Pancreas (tissue), 10 donors: ENCODE measurements around the gene GLT6D1. TPM values are rescaled to one million over a fixed set of nuclear protein-coding genes. Genes with fewer than 3 reads are reported as not detected.

ENCODE experiments used
- ATAC-seq, 4 donors: fragments of 200-7000 bp; cut with Tn5 transposase; one replicate each; pipeline versions ENCODE4 v1.8.0 to v1.9.1; 2020; ENCODE audit warnings: mild to moderate bottlenecking in 4 of 4, moderate library complexity in 4 of 4
- DNase-seq, 6 donors: peaks; one replicate each; pipeline ENCODE4 v3.0.0-alpha.2; 2020
- FAIRE-seq: peaks from 2 replicates; lab custom pipeline; 2012; peaks lifted over from hg19 to GRCh38; lab: Jason Lieb, UNC
- H3K27ac ChIP-seq, 4 donors: fragments of 200-600 bp; sonication (generic); 1 replicate in 3 of 4; 2 replicates in 1 of 4; pipeline versions ENCODE4 v1.5.0 to v1.8.0; 2020
- H3K27me3 ChIP-seq, 4 donors: fragments of 200-600 bp; one replicate each; pipeline ENCODE4 v1.8.0; 2021
- H3K36me3 ChIP-seq, 3 donors: fragments of 200-600 bp; sonication (generic) in 1 of 3; one replicate each; pipeline versions ENCODE4 v1.5.0 to v1.8.0; 2020 to 2021
- H3K4me1 ChIP-seq, 3 donors: fragments of 200-600 bp; one replicate each; pipeline ENCODE4 v1.8.0; 2021
- H3K4me3 ChIP-seq, 4 donors: fragments of 200-600 bp; sonication (generic) in 2 of 4; one replicate each; pipeline versions ENCODE4 v1.5.0 to v1.8.0; 2020 to 2021
- H3K9me3 ChIP-seq, 4 donors: fragments of 200-600 bp; one replicate each; pipeline ENCODE4 v1.8.0; 2021
- WGBS, 2 donors: extraction: QIAGEN DNeasy Blood & Tissue Kit; methylation state at CpG; one replicate each; pipeline ENCODE4 v1.1.7; 2013; 5-methylcytosine and 5-hydroxymethylcytosine counted together
- intact Hi-C, 3 donors: fragments of 100-400 bp; cut with DNase I; formaldehyde crosslinking; loops; one replicate each; pipeline versions ENCODE4 v1.11.1 to v1.14.2; 2022
- polyA plus RNA-seq, 2 donors: library from polyadenylated mRNA; stranded (reverse); fragments of 200-250 nt; gene quantifications; one replicate each; pipeline ENCODE4 v1.2.3, GENCODE V29; 2013
- total RNA-seq, 6 donors: library from RNA; stranded (reverse); fragmentation: NEBNext Ultra II Directional in 4 of 6; extraction: Animal tissue kit (Norgen Biotek cat#: 25700) in 4 of 6; gene quantifications; one replicate each; pipeline versions ENCODE4 v1.2.1 to v1.2.4, GENCODE V29; 2021 to 2023
- TF ChIP-seq, protein P1 (sequence below), 4 donors: fragments of 200-600 bp; sonication (generic) in 3 of 4; IDR thresholded peaks; one replicate each; pipeline versions ENCODE4 v1.5.0 to v1.8.0; 2021; ENCODE audit warnings: antibody characterized with exemption in 4 of 4
- donor health status: healthy with polysubstance abuse.
- donor health status: DM: no; HTN: no; CAD: no; lungs with moderate emphysema.
- donor health status: DM: no; HTN: no; CAD: no.
- donor health status: control.
- donor health status: control.
- donor health status: Bipolar disorder and iron deficiency.
- donor health status: DM: yes; HTN: yes; CAD: no.
- donor health status: DM: no; HTN: no; CAD: no.
- donor health status: DM: no; HTN: no; CAD: no.
- donor health status: DM: yes; HTN: yes; CAD: no.

The GLT6D1 gene
- total and polyA plus RNA-seq, 8 donors = 0.07 TPM; not detected in 7

DNA sequence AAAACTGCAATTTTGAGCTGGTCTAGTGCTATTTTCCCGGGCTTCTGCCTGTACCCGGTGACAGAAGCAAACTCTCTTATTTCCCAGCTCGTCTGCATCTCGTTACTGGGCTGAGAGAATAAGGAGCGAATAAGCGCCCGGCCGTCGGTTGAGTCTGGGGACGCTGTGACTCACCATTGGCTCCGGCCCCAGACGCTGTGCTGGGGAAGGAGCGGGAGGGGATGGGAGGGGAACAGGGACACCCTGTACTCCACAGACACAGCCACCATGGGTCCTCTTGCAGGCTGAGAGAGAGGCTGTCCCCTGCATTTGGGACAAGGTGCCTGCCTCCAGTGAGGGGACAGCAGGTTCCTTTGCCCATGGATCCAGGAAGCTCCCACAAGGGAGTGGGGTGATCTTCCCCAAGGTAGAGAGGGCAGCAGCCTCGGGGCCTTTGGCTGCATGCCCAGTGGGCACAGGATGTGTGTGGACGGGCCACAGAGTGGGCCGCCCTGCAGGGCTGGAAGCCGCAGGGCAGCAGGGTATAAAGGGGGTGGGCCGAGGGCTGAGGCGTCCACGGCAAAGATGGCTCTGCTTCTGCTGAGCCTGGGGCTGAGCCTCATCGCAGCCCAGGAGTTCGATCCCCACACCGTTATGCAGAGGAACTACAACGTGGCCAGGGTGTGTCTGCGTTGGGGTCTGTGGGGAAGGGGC lies 23.6 kb upstream of the GLT6D1 start, which contains the start of gene LCN9:
Gene LCN9, plus strand, starts transcription at position 552 of the 693 bp plus-strand sequence. Its CDS starts 13 bp downstream, at position 565.
- Histone ChIP-seq H3K27ac (no peak within 1 kb of the TSS), H3K36me3 (no peaks in the 10 kb centered on the region), H3K4me1 (no peaks in the 10 kb centered on the region), H3K9me3 (no peaks in the 10 kb centered on the region), H3K27me3 (no peaks in the 10 kb centered on the region), H3K4me3 (no peak within 1 kb of the TSS)
- no peak for ATAC-seq
- TF ChIP-seq, protein P1, sequence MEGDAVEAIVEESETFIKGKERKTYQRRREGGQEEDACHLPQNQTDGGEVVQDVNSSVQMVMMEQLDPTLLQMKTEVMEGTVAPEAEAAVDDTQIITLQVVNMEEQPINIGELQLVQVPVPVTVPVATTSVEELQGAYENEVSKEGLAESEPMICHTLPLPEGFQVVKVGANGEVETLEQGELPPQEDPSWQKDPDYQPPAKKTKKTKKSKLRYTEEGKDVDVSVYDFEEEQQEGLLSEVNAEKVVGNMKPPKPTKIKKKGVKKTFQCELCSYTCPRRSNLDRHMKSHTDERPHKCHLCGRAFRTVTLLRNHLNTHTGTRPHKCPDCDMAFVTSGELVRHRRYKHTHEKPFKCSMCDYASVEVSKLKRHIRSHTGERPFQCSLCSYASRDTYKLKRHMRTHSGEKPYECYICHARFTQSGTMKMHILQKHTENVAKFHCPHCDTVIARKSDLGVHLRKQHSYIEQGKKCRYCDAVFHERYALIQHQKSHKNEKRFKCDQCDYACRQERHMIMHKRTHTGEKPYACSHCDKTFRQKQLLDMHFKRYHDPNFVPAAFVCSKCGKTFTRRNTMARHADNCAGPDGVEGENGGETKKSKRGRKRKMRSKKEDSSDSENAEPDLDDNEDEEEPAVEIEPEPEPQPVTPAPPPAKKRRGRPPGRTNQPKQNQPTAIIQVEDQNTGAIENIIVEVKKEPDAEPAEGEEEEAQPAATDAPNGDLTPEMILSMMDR (IDR thresholded peaks at IDR 0.05) = no peak
- intact Hi-C loops = no loop called here
- 42 to 48% methylated on average over 24 to 25 of the region's 25 CpGs for WGBS, 2 donors
- no peak for DNase-seq
- FAIRE-seq = no peak

DNA sequence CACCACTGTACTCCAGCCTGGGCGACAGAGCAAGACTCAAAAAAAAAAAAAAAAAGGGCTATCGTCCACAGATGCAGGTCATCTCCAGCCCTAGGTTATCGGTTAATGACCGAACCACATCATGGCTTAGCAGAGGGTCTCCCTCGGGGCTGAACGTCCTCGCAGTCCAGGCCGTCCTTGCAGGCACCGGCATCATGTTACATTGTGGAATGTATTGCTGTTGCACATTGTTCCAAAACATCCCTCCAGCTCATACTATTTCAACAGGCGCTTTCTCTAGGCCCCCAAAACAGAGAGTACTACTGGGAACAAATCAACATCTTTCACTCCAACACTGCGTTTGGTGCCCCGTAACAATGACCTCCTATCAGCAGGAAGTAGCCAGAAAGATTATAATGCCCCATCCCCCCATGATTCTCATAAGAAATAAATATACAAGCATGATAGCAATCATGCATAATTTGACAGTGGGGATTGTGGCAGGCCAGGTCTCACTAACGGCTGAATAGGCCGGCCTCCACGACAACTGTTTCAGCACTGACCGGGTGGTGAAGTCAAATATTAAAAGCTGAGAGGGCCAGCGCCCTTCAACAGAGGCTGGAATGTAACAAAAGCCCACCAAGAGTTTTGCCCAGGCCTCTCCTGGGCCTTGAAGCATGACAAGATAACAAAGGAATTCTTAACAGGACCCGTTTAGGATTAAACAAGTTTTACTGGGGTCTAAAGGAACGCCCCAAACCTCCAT lies 22.6 kb upstream of the GLT6D1 start:
- no peaks in the 10 kb centered on the region for H3K4me1 ChIP-seq
- no peak overlapping the region for H3K4me3 ChIP-seq
- no peak for DNase-seq
- 44 to 51% methylated on average over 18 to 19 of the region's 19 CpGs for WGBS, 2 donors
- FAIRE-seq = no peak
- no peaks in the 10 kb centered on the region for H3K27me3 ChIP-seq
- no peaks in the 10 kb centered on the region for H3K36me3 ChIP-seq
- H3K27ac ChIP-seq = no peak overlapping the region
- intact Hi-C loops = no loop called here
- TF ChIP-seq, protein P1 (IDR thresholded peaks at IDR 0.05) = no peak
- no peaks in the 10 kb centered on the region for H3K9me3 ChIP-seq
- ATAC-seq = no peak

DNA sequence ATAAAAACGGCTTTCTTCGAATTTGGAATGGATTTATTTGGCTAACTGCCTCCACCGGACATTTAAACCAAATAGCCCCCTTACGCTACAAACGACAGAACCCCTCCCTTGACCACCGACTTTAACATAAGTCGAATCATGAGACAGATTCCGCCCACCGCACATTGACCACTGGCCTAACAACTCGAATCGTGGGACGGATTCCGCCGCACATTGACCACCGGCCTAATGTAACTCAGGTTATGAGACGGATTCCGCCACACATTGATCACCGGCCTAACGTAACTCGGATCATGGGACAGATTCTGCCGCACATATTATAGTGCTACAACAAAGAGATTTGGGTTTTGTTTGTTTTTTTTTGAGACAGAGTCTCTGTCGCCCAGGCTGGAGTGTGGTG lies 21.1 kb upstream of the GLT6D1 start:
- TF ChIP-seq, protein P1 (IDR thresholded peaks at IDR 0.05) = no peak
- 84 to 86% methylated on average over 22 of the region's 22 CpGs for WGBS, 2 donors

DNA sequence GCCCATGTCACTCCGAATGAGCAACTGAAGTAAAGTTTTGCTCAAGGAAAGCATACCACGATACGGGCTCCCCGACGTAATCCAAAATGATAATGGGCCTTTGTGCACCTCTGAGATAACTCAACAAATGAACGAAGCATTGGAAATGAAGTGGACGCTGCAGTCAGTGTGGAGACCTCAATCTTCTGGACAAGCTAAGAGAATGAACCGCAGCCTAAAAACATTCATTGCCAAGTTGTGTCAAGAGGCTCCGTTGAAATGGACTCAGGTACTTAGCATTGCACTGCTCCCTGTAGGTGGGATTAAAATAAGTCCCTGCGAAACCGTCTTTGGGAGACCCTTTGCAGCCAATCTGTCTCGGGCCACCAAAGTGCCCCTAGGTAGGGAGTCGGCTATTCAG lies 19.9 kb upstream of the GLT6D1 start:
- FAIRE-seq (no peak), ATAC-seq (no peak), DNase-seq (no peak)
- Histone ChIP-seq H3K9me3 (no peaks in the 10 kb centered on the region), H3K27ac (no peak overlapping the region), H3K27me3 (no peaks in the 10 kb centered on the region), H3K4me3 (no peak overlapping the region), H3K36me3 (no peaks in the 10 kb centered on the region), H3K4me1 (no peaks in the 10 kb centered on the region)
- 75 to 85% methylated on average over 13 of the region's 13 CpGs for WGBS, 2 donors
- TF ChIP-seq, protein P1 (IDR thresholded peaks at IDR 0.05) = no peak
- intact Hi-C loops = no loop called here

More for the DNA sequence above, 21.1 kb upstream of the GLT6D1 start:
- FAIRE-seq = no peak
- Histone ChIP-seq H3K4me3 (no peak overlapping the region), H3K27ac (no peak overlapping the region), H3K27me3 (no peaks in the 10 kb centered on the region), H3K36me3 (no peaks in the 10 kb centered on the region), H3K9me3 (no peaks in the 10 kb centered on the region), H3K4me1 (no peaks in the 10 kb centered on the region)
- intact Hi-C loops = no loop called here
- ATAC-seq = no peak
- DNase-seq = no peak
